Smooth muscle cell (in vitro differentiated cells): Measurements from ENCODE around the gene EIF4B. TPM values are rescaled to one million over a fixed set of nuclear protein-coding genes. Genes with fewer than 3 reads are reported as not detected.
A peak's percentile ranks its signal among the peaks of the same experiment; 100 is the strongest.

ENCODE experiments used
- DNase-seq: peaks from one replicate; lab custom pipeline; 2025; ENCODE audit not compliant: unreplicated experiment; lab: John Stamatoyannopoulos, UW
- H2AFZ ChIP-seq: fragments of 200-600 bp; sonication (generic); 2 replicates; pipeline ENCODE4 v1.6.0; 2016; ENCODE audit warnings: antibody characterized with exemption, low read depth, mild to moderate bottlenecking
- H3F3A ChIP-seq: fragments of 200-600 bp; sonication (generic); 2 replicates; pipeline ENCODE4 v1.6.0; 2017; ENCODE audit warnings: antibody characterized with exemption, low read depth
- H3K27ac ChIP-seq: fragments of 200-600 bp; sonication (generic); 2 replicates; pipeline ENCODE4 v1.5.1; 2016; ENCODE audit warnings: low read depth, mild to moderate bottlenecking
- H3K27me3 ChIP-seq: fragments of 200-600 bp; sonication (generic); 2 replicates; pipeline ENCODE4 v1.6.1; 2016; ENCODE audit warnings: low read depth, mild to moderate bottlenecking
- H3K36me3 ChIP-seq: fragments of 200-600 bp; sonication (generic); 2 replicates; pipeline ENCODE4 v1.5.1; 2016; ENCODE audit warnings: low read depth
- H3K4me1 ChIP-seq: fragments of 200-600 bp; sonication (generic); 2 replicates; pipeline ENCODE4 v1.5.1; 2016; ENCODE audit warnings: low read depth
- H3K4me2 ChIP-seq: fragments of 200-600 bp; sonication (generic); 2 replicates; pipeline ENCODE4 v1.6.0; 2016; ENCODE audit warnings: mild to moderate bottlenecking
- H3K4me3 ChIP-seq: fragments of 200-600 bp; sonication (generic); 2 replicates; pipeline ENCODE4 v1.5.1; 2016; ENCODE audit warnings: mild to moderate bottlenecking
- H3K79me2 ChIP-seq: fragments of 200-600 bp; sonication (generic); 2 replicates; pipeline ENCODE4 v1.6.0; 2016; ENCODE audit warnings: low read depth, mild to moderate bottlenecking
- H3K9ac ChIP-seq: fragments of 200-600 bp; sonication (generic); 2 replicates; pipeline ENCODE4 v1.6.0; 2016; ENCODE audit warnings: low read depth
- H3K9me3 ChIP-seq: fragments of 200-600 bp; sonication (generic); replicated peaks from 2 replicates; pipeline ENCODE4 v1.5.1; 2016; ENCODE audit warnings: low read depth
- H4K20me1 ChIP-seq: fragments of 200-600 bp; sonication (generic); 2 replicates; pipeline ENCODE4 v1.6.0; 2016; ENCODE audit warnings: low read depth
- CTCF ChIP-seq: fragments of 200-600 bp; sonication (generic); IDR thresholded peaks from 2 replicates; pipeline ENCODE4 v1.5.1; 2017; ENCODE audit warnings: borderline replicate concordance, mild to moderate bottlenecking, antibody characterized with exemption; ENCODE audit not compliant: insufficient read depth, poor library complexity, severe bottlenecking
- WGBS: methylation state at CpG from one replicate; pipeline ENCODE4 v1.1.7; 2016; ENCODE audit warnings: low lambda C conversion rate; 5-methylcytosine and 5-hydroxymethylcytosine counted together
- polyA plus RNA-seq: library from polyadenylated mRNA; unstranded; fragments of >200 nt; fragmentation: Nextera tagmentation; extraction: Ambion mirVana; gene quantifications from 2 replicates; pipeline ENCODE4 v1.2.1, GENCODE V29; 2016
- total RNA-seq: library from RNA; depleted of rRNA; stranded (reverse); fragments of >200 nt; gene quantifications from 2 replicates; pipeline ENCODE4 v1.2.3, GENCODE V29; 2014

The EIF4B gene
- total and polyA plus RNA-seq, 2 experiments from 2014 or later = 39.9 to 241 TPM

GRCh38 chr12:53010955-53011354 is 4.7 kb downstream of the EIF4B start:
- H3K27ac ChIP-seq = no peak overlapping the region
- peaks cover 91% of the 10 kb centered on the region for H4K20me1 ChIP-seq
- peaks cover 16% of the 10 kb centered on the region for H3K4me1 ChIP-seq
- no peaks in the 10 kb centered on the region for H3F3A ChIP-seq
- H2AFZ ChIP-seq = no peak overlapping the region
- H3K4me3 ChIP-seq = no peak overlapping the region
- H3K36me3 ChIP-seq = no peaks in the 10 kb centered on the region
- no peaks in the 10 kb centered on the region for H3K9me3 ChIP-seq
- H3K9ac ChIP-seq = no peak overlapping the region
- H3K79me2 ChIP-seq = peaks cover 96% of the 10 kb centered on the region
- DNase-seq = no peak
- no peak overlapping the region for H3K4me2 ChIP-seq
- 81% methylated on average over 2 of the region's 2 CpGs for WGBS
- H3K27me3 ChIP-seq = no peaks in the 10 kb centered on the region
- no peak for TF ChIP-seq CTCF

DNA sequence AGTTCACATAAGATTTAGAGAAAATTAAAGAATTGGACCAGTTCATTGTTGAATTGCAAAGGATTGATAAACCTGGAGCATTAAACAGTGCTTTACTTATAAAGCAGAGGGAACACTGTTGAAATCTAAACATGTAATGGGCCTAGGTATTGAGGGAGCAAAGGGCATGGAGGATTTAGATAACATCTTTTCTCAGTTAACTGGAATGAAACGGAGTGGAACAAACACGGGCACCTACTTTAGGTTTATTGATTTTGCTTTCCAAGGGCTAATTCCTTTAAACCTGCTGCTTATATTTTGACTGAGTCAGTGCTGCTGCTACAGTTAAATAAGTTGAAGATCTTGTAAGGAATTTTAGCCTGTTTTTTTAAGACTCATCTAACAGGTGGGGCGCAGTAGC is 5.6 kb downstream of the EIF4B start:
- H3K36me3 ChIP-seq = no peaks in the 10 kb centered on the region
- no peaks in the 10 kb centered on the region for H3K9me3 ChIP-seq
- no peaks in the 10 kb centered on the region for H3F3A ChIP-seq
- WGBS = 90% methylated on average over 3 of the region's 3 CpGs
- peaks cover 100% of the 10 kb centered on the region for H4K20me1 ChIP-seq
- H3K4me1 ChIP-seq = peaks cover 16% of the 10 kb centered on the region
- no peak for TF ChIP-seq CTCF
- DNase-seq = no peak
- no peak overlapping the region for H3K4me2 ChIP-seq
- H3K27ac ChIP-seq = no peak overlapping the region
- H3K4me3 ChIP-seq = no peak overlapping the region
- peaks cover 99% of the 10 kb centered on the region for H3K79me2 ChIP-seq
- H3K9ac ChIP-seq = no peak overlapping the region
- H2AFZ ChIP-seq = no peak overlapping the region
- no peaks in the 10 kb centered on the region for H3K27me3 ChIP-seq

DNA sequence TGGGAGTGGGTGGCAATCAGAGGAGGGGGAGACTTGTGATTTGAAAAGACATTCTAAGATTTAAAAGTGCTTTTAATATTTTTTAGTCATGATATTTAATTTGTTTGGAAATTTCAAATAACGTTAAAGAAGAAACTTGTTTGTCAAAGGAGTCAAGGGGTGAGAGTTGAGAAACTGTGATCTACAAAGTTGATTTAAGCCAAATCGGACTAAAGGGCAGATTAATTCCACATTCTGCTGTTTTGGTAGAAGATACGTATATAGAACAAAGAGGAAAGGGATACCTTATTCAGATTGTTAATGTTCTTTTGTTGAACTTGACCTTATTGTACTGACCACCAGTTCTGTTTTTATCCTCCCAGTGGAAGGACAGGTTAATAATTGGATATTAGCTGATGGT is 6.7 kb downstream of the EIF4B start:
- Histone ChIP-seq H3F3A (no peaks in the 10 kb centered on the region), H3K9me3 (no peaks in the 10 kb centered on the region), H3K36me3 (peaks cover under 1% of the 10 kb centered on the region), H2AFZ (no peak overlapping the region), H3K9ac (no peak overlapping the region), H3K79me2 (peaks cover 99% of the 10 kb centered on the region), H3K27ac (no peak overlapping the region), H4K20me1 (peaks cover 100% of the 10 kb centered on the region), H3K4me3 (no peak overlapping the region), H3K4me2 (no peak overlapping the region), H3K4me1 (peaks cover 7% of the 10 kb centered on the region), H3K27me3 (no peaks in the 10 kb centered on the region)
- WGBS = 96% methylated on average over 3 of the region's 3 CpGs
- no peak for DNase-seq
- TF ChIP-seq CTCF = no peak

- TF ChIP-seq CTCF = no peak
- Histone ChIP-seq H3K79me2 (peaks cover 91% of the 10 kb centered on the region), H3K4me2 (no peak overlapping the region), H3K9me3 (no peaks in the 10 kb centered on the region), H2AFZ (no peak overlapping the region), H3K27ac (peak overlapping the region; percentile 1), H4K20me1 (peaks cover 99% of the 10 kb centered on the region), H3K27me3 (no peaks in the 10 kb centered on the region), H3K4me1 (no peaks in the 10 kb centered on the region), H3K4me3 (no peak overlapping the region), H3F3A (peaks cover 2% of the 10 kb centered on the region), H3K9ac (no peak overlapping the region), H3K36me3 (peaks cover 10% of the 10 kb centered on the region)
- no peak for DNase-seq
- WGBS = 97% methylated on average over 2 of the region's 2 CpGs
Measured at GRCh38 chr12:53014709-53015108, 8.5 kb downstream of the EIF4B start.
